Heart right ventricle (tissue), 16 donors: ENCODE data around the gene TUFT1. TPM values are rescaled to one million over a fixed set of nuclear protein-coding genes. Genes with fewer than 3 reads are reported as not detected.

ENCODE experiments used
- ATAC-seq, 8 donors: fragments of 200-7000 bp; cut with Tn5 transposase; one replicate each; pipeline ENCODE4 v1.9.1; 2020; ENCODE audit warnings: mild to moderate bottlenecking in 8 of 8, moderate library complexity in 8 of 8, moderate number of reproducible peaks in 1 of 8
- DNase-seq, 2 donors: peaks; one replicate each; pipeline ENCODE4 v3.0.0-alpha.2; 2020
- H3K27ac ChIP-seq, 10 donors: fragments of 200-600 bp; sonication (generic) in 2 of 10; one replicate each; pipeline versions ENCODE4 v1.5.0 to v1.8.0; 2020 to 2022; ENCODE audit warnings: mild to moderate bottlenecking in 3 of 10
- H3K27me3 ChIP-seq, 7 donors: fragments of 200-600 bp; one replicate each; pipeline ENCODE4 v1.8.0; 2021 to 2022; ENCODE audit warnings: mild to moderate bottlenecking in 2 of 7
- H3K36me3 ChIP-seq, 9 donors: fragments of 200-600 bp; sonication (generic) in 1 of 9; one replicate each; pipeline versions ENCODE4 v1.5.0 to v1.8.0; 2020 to 2022; ENCODE audit warnings: mild to moderate bottlenecking in 2 of 9
- H3K4me1 ChIP-seq, 9 donors: fragments of 200-600 bp; sonication (generic) in 1 of 9; one replicate each; pipeline versions ENCODE4 v1.5.0 to v1.8.0; 2020 to 2022; ENCODE audit warnings: mild to moderate bottlenecking in 4 of 9
- H3K4me3 ChIP-seq, 10 donors: fragments of 200-600 bp; sonication (generic) in 2 of 10; one replicate each; pipeline versions ENCODE4 v1.5.0 to v1.8.0; 2020 to 2022; ENCODE audit warnings: mild to moderate bottlenecking in 7 of 10, moderate library complexity in 2 of 10
- H3K9me3 ChIP-seq, 11 donors: fragments of 200-600 bp in 10 of 11; sonication (generic) in 2 of 11; one replicate each; pipeline versions ENCODE4 v1.5.0 to v1.8.0; 2013 to 2022; ENCODE audit warnings: mild to moderate bottlenecking in 2 of 11, control low read depth in 1 of 11, moderate library complexity in 1 of 11
- CTCF ChIP-seq, 9 donors: fragments of 200-600 bp; sonication (generic) in 2 of 9; IDR thresholded peaks; one replicate each; pipeline versions ENCODE4 v1.5.0 to v1.8.0; 2021 to 2022; ENCODE audit warnings: antibody characterized with exemption in 9 of 9, mild to moderate bottlenecking in 5 of 9, moderate library complexity in 1 of 9
- WGBS, 2 donors: extraction: QIAGEN DNeasy Blood & Tissue Kit; methylation state at CpG; one replicate each; pipeline ENCODE4 v1.1.7; 2013; ENCODE audit warnings: inconsistent platforms in 1 of 2; 5-methylcytosine and 5-hydroxymethylcytosine counted together
- intact Hi-C, 10 donors: fragments of 100-400 bp; cut with DNase I; formaldehyde crosslinking; loops; one replicate each; pipeline versions ENCODE4 v1.11.1 to v1.14.2; 2022
- polyA plus RNA-seq, 2 donors: library from polyadenylated mRNA; stranded (reverse); fragments of 200-250 nt; gene quantifications; one replicate each; pipeline ENCODE4 v1.2.3, GENCODE V29; 2013
- total RNA-seq, 10 donors: library from RNA; stranded (reverse); fragmentation: NEBNext Ultra II Directional in 3 of 10; extraction: Animal tissue kit (Norgen Biotek cat#: 25700) in 3 of 10; gene quantifications; one replicate each; pipeline versions ENCODE4 v1.2.1 to v1.2.4, GENCODE V29; 2021 to 2023
- donor health status: Arrhythmogenic right ventricular cardiomyopathy.
- donor health status: ischemic (EF 13 %, LVEDD 7.1; RV severe dilation, severe dysfunction).
- donor health status: healthy with polysubstance abuse.
- donor health status: DM: no; HTN: yes; CAD: no.
- donor health status: DM: no; HTN: no; CAD: no.
- donor health status: ischemic (EF 25% LVEDD 6.9; RV normal size, moderate dysfunction).
- donor health status: ischemic (EF 25% LVEDD 5.7; RV mildly dilated, moderate dysfunction).
- donor health status: healthy.
- donor health status: DM: yes; HTN: yes; CAD: no.
- donor health status: Ischemic cardiomyopathy.
- donor health status: ischemic (EF 35%, LVEDD 5.7; RV mildly dilated, moderate dysfunction).
- donor health status: nonischemic (EF 11% LVEDD 7.7; RV severe dilation, severe dysfunction).
- donor health status: DM: yes; HTN: yes; CAD: no.
- donor health status: PGD.
- donor health status: ischemic (EF 29% LVEDD 5.4; RV normal size, mild dysfunction).
- donor health status: nonischemic (EF 23%, LVEDD 6.1; RV moderate dilation, normal function).

Gene TUFT1
- total and polyA plus RNA-seq, 12 donors = 2.6 to 13.0 (median 4.7) TPM

- intact Hi-C loops = no loop called here
- TF ChIP-seq CTCF (IDR thresholded peaks at IDR 0.05) = no peak
Observed at GRCh38 chr1:151504759-151505158, 35.4 kb upstream of the TUFT1 start.

GRCh38 chr1:151508833-151509232 is 31.3 kb upstream of the TUFT1 start:
- H3K4me3 ChIP-seq = no peak overlapping the region
- H3K27me3 ChIP-seq = peaks cover 0 to 45% (median 15%) of the 10 kb centered on the region in 7 donors
- intact Hi-C loops = no loop called here
- H3K36me3 ChIP-seq = no peaks in the 10 kb centered on the region
- no peaks in the 10 kb centered on the region for H3K9me3 ChIP-seq
- ATAC-seq (no peak), DNase-seq (no peak)
- H3K4me1 ChIP-seq = peaks cover 12 to 34% (median 16%) of the 10 kb centered on the region in 9 donors
- H3K27ac ChIP-seq = no peak overlapping the region
- WGBS, 2 donors = 86 to 87% methylated on average over 6 of the region's 6 CpGs
- TF ChIP-seq CTCF (IDR thresholded peaks at IDR 0.05) = no peak

More at GRCh38 chr1:151504759-151505158, 35.4 kb upstream of the TUFT1 start:
- Histone ChIP-seq H3K9me3 (no peaks in the 10 kb centered on the region), H3K4me3 (no peak overlapping the region), H3K27ac (peak overlapping the region in 1 of 10 donors; percentile 37), H3K27me3 (peaks cover 0 to 6% (median 0%) of the 10 kb centered on the region in 7 donors), H3K36me3 (no peaks in the 10 kb centered on the region), H3K4me1 (peaks cover 0 to 12% (median 0%) of the 10 kb centered on the region in 9 donors)
- DNase-seq (no peak), ATAC-seq (no peak)
- 76 to 84% methylated on average over 4 of the region's 4 CpGs for WGBS, 2 donors

GRCh38 chr1:151509350-151510019 is 30.6 kb upstream of the TUFT1 start:
- intact Hi-C loops = no loop called here
- ATAC-seq = no peak
- DNase-seq = no peak
- H3K36me3 ChIP-seq = no peaks in the 10 kb centered on the region
- H3K4me1 ChIP-seq = peaks cover 12 to 28% (median 16%) of the 10 kb centered on the region in 9 donors
- H3K9me3 ChIP-seq = no peaks in the 10 kb centered on the region
- WGBS, 2 donors = 95% methylated on average over 15 of the region's 15 CpGs
- no peak for TF ChIP-seq CTCF (IDR thresholded peaks at IDR 0.05)
- H3K27ac ChIP-seq = no peak overlapping the region
- H3K27me3 ChIP-seq = peaks cover 0 to 47% (median 20%) of the 10 kb centered on the region in 7 donors
- no peak overlapping the region for H3K4me3 ChIP-seq

GRCh38 chr1:151510020-151510405 is 30.1 kb upstream of the TUFT1 start:
- ATAC-seq = no peak
- intact Hi-C loops = no loop called here
- no peak for TF ChIP-seq CTCF (IDR thresholded peaks at IDR 0.05)
- Histone ChIP-seq H3K36me3 (no peaks in the 10 kb centered on the region), H3K27me3 (peaks cover 0 to 47% (median 25%) of the 10 kb centered on the region in 7 donors), H3K27ac (no peak overlapping the region), H3K9me3 (no peaks in the 10 kb centered on the region), H3K4me3 (no peak overlapping the region), H3K4me1 (peaks cover 8 to 26% (median 16%) of the 10 kb centered on the region in 9 donors)
- DNase-seq = no peak
- WGBS, 2 donors = 36 to 47% methylated on average over 9 of the region's 9 CpGs
